Vagina (tissue), 2 donors: Measurements from ENCODE around the gene ESYT1.

Source experiments
- POLR2A ChIP-seq, 2 donors: fragments of 450-650 bp; IDR thresholded peaks; one replicate each; pipeline ENCODE4 v1.6.1; 2017; ENCODE audit warnings: antibody characterized with exemption in 2 of 2, mild to moderate bottlenecking in 2 of 2, moderate library complexity in 2 of 2
- POLR2AphosphoS5 ChIP-seq, 2 donors: sonication (generic); formaldehyde crosslinking; IDR thresholded peaks; one replicate each; pipeline ENCODE4 v1.9.0; 2017; ENCODE audit warnings: antibody characterized with exemption in 2 of 2, mild to moderate bottlenecking in 2 of 2, low read depth in 1 of 2; ENCODE audit not compliant: insufficient read depth in 1 of 2
- TF ChIP-seq, protein P1 (sequence below), 3 experiments: fragments of 450-650 bp in 2 of 3; fragments of 200-600 bp in 1 of 3; sonication (generic) in 1 of 3; IDR thresholded peaks; one replicate each; pipeline ENCODE4 v1.5.1; 2017 to 2019; ENCODE audit warnings: antibody characterized with exemption in 3 of 3, mild to moderate bottlenecking in 2 of 3, moderate library complexity in 2 of 3

- TF ChIP-seq, protein P1, sequence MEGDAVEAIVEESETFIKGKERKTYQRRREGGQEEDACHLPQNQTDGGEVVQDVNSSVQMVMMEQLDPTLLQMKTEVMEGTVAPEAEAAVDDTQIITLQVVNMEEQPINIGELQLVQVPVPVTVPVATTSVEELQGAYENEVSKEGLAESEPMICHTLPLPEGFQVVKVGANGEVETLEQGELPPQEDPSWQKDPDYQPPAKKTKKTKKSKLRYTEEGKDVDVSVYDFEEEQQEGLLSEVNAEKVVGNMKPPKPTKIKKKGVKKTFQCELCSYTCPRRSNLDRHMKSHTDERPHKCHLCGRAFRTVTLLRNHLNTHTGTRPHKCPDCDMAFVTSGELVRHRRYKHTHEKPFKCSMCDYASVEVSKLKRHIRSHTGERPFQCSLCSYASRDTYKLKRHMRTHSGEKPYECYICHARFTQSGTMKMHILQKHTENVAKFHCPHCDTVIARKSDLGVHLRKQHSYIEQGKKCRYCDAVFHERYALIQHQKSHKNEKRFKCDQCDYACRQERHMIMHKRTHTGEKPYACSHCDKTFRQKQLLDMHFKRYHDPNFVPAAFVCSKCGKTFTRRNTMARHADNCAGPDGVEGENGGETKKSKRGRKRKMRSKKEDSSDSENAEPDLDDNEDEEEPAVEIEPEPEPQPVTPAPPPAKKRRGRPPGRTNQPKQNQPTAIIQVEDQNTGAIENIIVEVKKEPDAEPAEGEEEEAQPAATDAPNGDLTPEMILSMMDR (IDR thresholded peaks at IDR 0.05) = no peak
- no peak for TF ChIP-seq POLR2A (IDR thresholded peaks at IDR 0.05)
- no peak for TF ChIP-seq POLR2AphosphoS5 (IDR thresholded peaks at IDR 0.05; ENCODE audit: insufficient read depth in 1 of 2, low read depth in 1 of 2)
Measured at GRCh38 chr12:56082967-56083366, 45.1 kb upstream of the ESYT1 start.
